Type B pancreatic cell (in vitro differentiated cells): Measurements from ENCODE around the gene NOL4L. TPM values are rescaled to one million over a fixed set of nuclear protein-coding genes. Genes with fewer than 3 reads are reported as not detected.

Experiments used
- DNase-seq: peaks from one replicate; pipeline ENCODE4 v3.0.0; 2021; ENCODE audit warnings: mixed read lengths; ENCODE audit not compliant: unreplicated experiment; ENCODE audit errors: extremely low spot score
- H3K27ac Mint-ChIP-seq: 2 replicates; pipeline ENCODE4 v1.8.0; 2021; ENCODE audit warnings: mild to moderate bottlenecking, mixed read lengths
- H3K27me3 Mint-ChIP-seq: 2 replicates; pipeline ENCODE4 v1.8.0; 2021; ENCODE audit warnings: mixed read lengths
- H3K36me3 Mint-ChIP-seq: 2 replicates; pipeline ENCODE4 v1.8.0; 2021; ENCODE audit warnings: mixed read lengths
- H3K4me1 Mint-ChIP-seq: one replicate; pipeline ENCODE4 v1.8.0; 2021; ENCODE audit warnings: mixed read lengths; ENCODE audit not compliant: unreplicated experiment
- H3K4me3 Mint-ChIP-seq: 2 replicates; pipeline ENCODE4 v1.8.0; 2021; ENCODE audit warnings: mild to moderate bottlenecking, mixed read lengths
- H3K9me3 Mint-ChIP-seq: 2 replicates; pipeline ENCODE4 v1.8.0; 2021; ENCODE audit warnings: mixed read lengths
- CTCF ChIP-seq: fragments of 200-600 bp; sonication (generic); conservative IDR thresholded peaks from 2 replicates; pipeline ENCODE4 v1.5.0; 2021; ENCODE audit warnings: antibody characterized with exemption, mild to moderate bottlenecking
- total RNA-seq: library from RNA; stranded (reverse); gene quantifications from 2 replicates; pipeline ENCODE4 v1.2.1, GENCODE V29; 2021; ENCODE audit warnings: low replicate concordance

The NOL4L gene
- total RNA-seq, 1 donor from 2014 or later, result 44.5 TPM

- no peaks in the 10 kb centered on the region for H3K36me3 Mint-ChIP-seq
- TF ChIP-seq CTCF, result no peak
- H3K4me1 Mint-ChIP-seq, result peaks cover 27% of the 10 kb centered on the region
- no peak overlapping the region for H3K27ac Mint-ChIP-seq
- H3K9me3 Mint-ChIP-seq, result no peaks in the 10 kb centered on the region
- peak overlapping the region; percentile 39 for H3K4me3 Mint-ChIP-seq
- DNase-seq, result no peak
- peaks cover 12% of the 10 kb centered on the region for H3K27me3 Mint-ChIP-seq
These were observed 51.4 kb downstream of the NOL4L start for GRCh38 chr20:32533732-32534131.

DNA sequence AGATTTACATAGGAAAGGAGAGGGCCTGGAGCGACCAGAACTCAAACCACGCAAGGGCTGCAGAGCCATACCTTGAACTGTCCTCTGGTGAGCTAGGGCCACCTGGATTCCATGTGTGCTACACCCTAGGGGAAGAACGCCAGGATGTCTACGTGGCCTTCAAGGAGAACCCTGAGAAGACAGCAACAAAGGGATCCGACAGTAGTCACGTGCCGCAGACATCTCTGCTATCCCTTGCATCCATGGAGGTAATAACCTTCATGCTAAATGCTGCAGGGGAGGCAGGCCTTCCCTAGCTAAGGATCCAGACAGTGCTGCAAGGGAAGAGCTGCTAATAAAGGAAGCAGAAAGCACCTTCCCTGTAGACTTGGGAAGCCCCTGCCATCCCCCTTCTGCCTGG lies 52.9 kb downstream of the NOL4L start:
- Mint-ChIP-seq H3K27ac (no peak overlapping the region), H3K27me3 (peaks cover 25% of the 10 kb centered on the region), H3K4me1 (peaks cover 34% of the 10 kb centered on the region), H3K9me3 (no peaks in the 10 kb centered on the region), H3K36me3 (no peaks in the 10 kb centered on the region), H3K4me3 (no peak overlapping the region)
- no peak for DNase-seq
- TF ChIP-seq CTCF, result no peak

- peaks cover 28% of the 10 kb centered on the region for H3K27me3 Mint-ChIP-seq
- H3K4me1 Mint-ChIP-seq, result peaks cover 35% of the 10 kb centered on the region
These were observed 56.0 kb downstream of the NOL4L start for GRCh38 chr20:32528905-32529670.

DNA sequence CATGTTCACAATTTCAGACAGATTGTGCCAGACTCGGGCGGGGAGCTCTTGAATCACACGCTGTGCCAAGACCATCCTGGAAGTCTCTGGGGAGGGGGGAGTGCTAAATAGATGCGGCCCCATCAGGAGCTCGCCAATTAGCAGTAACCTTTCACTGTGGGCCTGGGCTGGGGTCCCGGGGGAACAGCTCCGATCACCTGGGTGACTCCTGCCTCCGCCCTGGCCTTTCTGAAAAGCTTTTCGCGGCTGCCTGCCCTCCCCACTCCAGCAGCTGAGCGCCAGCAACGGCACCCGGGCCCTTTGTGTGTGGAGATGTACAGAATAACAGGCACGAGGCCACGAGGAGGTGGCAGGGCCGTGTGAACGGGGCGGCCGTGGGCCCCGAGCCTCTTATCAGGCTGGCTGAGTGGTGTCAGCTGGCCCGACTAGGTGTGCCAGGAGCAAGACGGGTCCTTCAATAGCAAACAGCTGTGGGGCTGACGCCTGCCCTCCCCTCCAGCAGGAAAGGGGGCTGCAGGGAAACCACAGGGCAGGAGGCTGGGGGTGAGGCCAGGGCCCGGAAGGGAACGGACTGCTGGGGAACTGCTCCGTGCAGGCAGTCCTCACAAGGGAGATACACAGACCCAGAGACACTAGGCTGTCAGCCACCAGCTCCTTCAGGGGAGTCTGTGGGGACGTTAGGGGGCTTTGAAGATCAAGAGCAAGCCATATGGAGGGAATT lies 56.8 kb downstream of the NOL4L start:
- peak overlapping the region; percentile 21 for H3K27ac Mint-ChIP-seq
- no peaks in the 10 kb centered on the region for H3K36me3 Mint-ChIP-seq
- no peak for DNase-seq
- H3K9me3 Mint-ChIP-seq, result no peaks in the 10 kb centered on the region
- peaks cover 28% of the 10 kb centered on the region for H3K27me3 Mint-ChIP-seq
- H3K4me3 Mint-ChIP-seq, result peak overlapping the region; percentile 28
- peaks cover 42% of the 10 kb centered on the region for H3K4me1 Mint-ChIP-seq
- TF ChIP-seq CTCF, result no peak

More at GRCh38 chr20:32528905-32529670, 56.0 kb downstream of the NOL4L start:
- Mint-ChIP-seq H3K36me3 (no peaks in the 10 kb centered on the region), H3K4me3 (no peak overlapping the region), H3K9me3 (no peaks in the 10 kb centered on the region), H3K27ac (no peak overlapping the region)
- no peak for DNase-seq
- no peak for TF ChIP-seq CTCF

GRCh38 chr20:32527447-32528055 lies 57.6 kb downstream of the NOL4L start:
- H3K27me3 Mint-ChIP-seq, result peaks cover 28% of the 10 kb centered on the region
- H3K4me3 Mint-ChIP-seq, result peak overlapping the region; percentile 22
- DNase-seq, result no peak
- no peaks in the 10 kb centered on the region for H3K9me3 Mint-ChIP-seq
- peaks cover 46% of the 10 kb centered on the region for H3K4me1 Mint-ChIP-seq
- H3K36me3 Mint-ChIP-seq, result no peaks in the 10 kb centered on the region
- peak overlapping the region; percentile 5 for H3K27ac Mint-ChIP-seq
- no peak for TF ChIP-seq CTCF
